Epithelial cell of proximal tubule (primary cell): ENCODE data around the gene CLCNKB. TPM values are rescaled to one million over a fixed set of nuclear protein-coding genes. Genes with fewer than 3 reads are reported as not detected.

Experiments
- DNase-seq: peaks from one replicate; pipeline ENCODE4 v3.0.0-alpha.2; 2011; ENCODE audit warnings: low read depth
- H3K4me3 ChIP-seq: 2 replicates; pipeline ENCODE4 v1.5.1; 2011; ENCODE audit warnings: low read depth, mild to moderate bottlenecking, low read length
- CTCF ChIP-seq: conservative IDR thresholded peaks from 2 replicates; pipeline ENCODE4 v1.5.1; 2012; ENCODE audit warnings: low read depth, mild to moderate bottlenecking, low read length
- total RNA-seq: library from RNA; depleted of rRNA; stranded (reverse); fragments of >200 nt; gene quantifications from 2 replicates; pipeline ENCODE4 v1.2.3, GENCODE V29; 2015

Gene CLCNKB
- total RNA-seq, 1 donor from 2014 or later, result 0.98 TPM

GRCh38 chr1:16092097-16092922 is 48.7 kb downstream of the CLCNKB start:
- DNase-seq, result no peak
- no peak for TF ChIP-seq CTCF
- no peak overlapping the region for H3K4me3 ChIP-seq

- no peak for DNase-seq
- no peak for TF ChIP-seq CTCF
- no peak overlapping the region for H3K4me3 ChIP-seq
Observed at GRCh38 chr1:16092923-16093511, 49.4 kb downstream of the CLCNKB start.

- TF ChIP-seq CTCF, result no peak
- no peak overlapping the region for H3K4me3 ChIP-seq
- no peak for DNase-seq
Observed at GRCh38 chr1:16093611-16094010, 50.0 kb downstream of the CLCNKB start.

- TF ChIP-seq CTCF, result no peak
- no peak for DNase-seq
Observed at GRCh38 chr1:16094453-16095158, 51.0 kb downstream of the CLCNKB start.

GRCh38 chr1:16095447-16095846 is 51.9 kb downstream of the CLCNKB start:
- DNase-seq, result no peak
- H3K4me3 ChIP-seq, result no peak overlapping the region
- no peak for TF ChIP-seq CTCF

More at GRCh38 chr1:16094453-16095158, 51.0 kb downstream of the CLCNKB start:
- no peak overlapping the region for H3K4me3 ChIP-seq

GRCh38 chr1:16099412-16099811 is 55.8 kb downstream of the CLCNKB start:
- TF ChIP-seq CTCF, result no peak
- H3K4me3 ChIP-seq, result no peak overlapping the region
- DNase-seq, result no peak
